HL-60/S4 treated with phorbol 12-myristate 13-acetate at 8.2 ng/mL for 4 days and 3 days (cell line): ENCODE results near the gene CCDC179.

Experiments
- in situ Hi-C: fragments of 300-500 bp; cut with MboI; formaldehyde crosslinking; loops from 2 replicates; pipeline ENCODE4 v1.15.0; 2022; ENCODE audit warnings: low sequenced_read_pairs

Gene CCDC179

GRCh38 chr11:22860241-22860640 lies at the start of gene CCDC179:
Gene CCDC179 (minus strand): TSS chr11:22860474. CDS start chr11:22860421, 53 bp downstream.
- in situ Hi-C loops: no loop called here

GRCh38 chr11:22903782-22904181 lies 43.5 kb upstream of the CCDC179 start:
- in situ Hi-C loops: no loop called here

GRCh38 chr11:22901603-22902002 lies 41.3 kb upstream of the CCDC179 start:
- in situ Hi-C loops: no loop called here

GRCh38 chr11:22900764-22901486 lies 40.7 kb upstream of the CCDC179 start:
- in situ Hi-C loops: no loop called here

GRCh38 chr11:22898036-22898435 lies 37.8 kb upstream of the CCDC179 start:
- in situ Hi-C loops: no loop called here

GRCh38 chr11:22890227-22890626 lies 30.0 kb upstream of the CCDC179 start:
- in situ Hi-C loops: no loop called here

GRCh38 chr11:22884217-22884616 lies 23.9 kb upstream of the CCDC179 start:
- in situ Hi-C loops: no loop called here

- in situ Hi-C loops: no loop called here
Measured at GRCh38 chr11:22879630-22880029, 19.4 kb upstream of the CCDC179 start.

- in situ Hi-C loops: no loop called here
Measured at GRCh38 chr11:22878604-22879003, 18.3 kb upstream of the CCDC179 start.

- in situ Hi-C loops: no loop called here
Measured at GRCh38 chr11:22878039-22878438, 17.8 kb upstream of the CCDC179 start.

- in situ Hi-C loops: no loop called here
Measured at GRCh38 chr11:22875869-22876473, 15.7 kb upstream of the CCDC179 start.

- in situ Hi-C loops: no loop called here
Measured at GRCh38 chr11:22869325-22869724, 9.1 kb upstream of the CCDC179 start.

- in situ Hi-C loops: no loop called here
Measured at GRCh38 chr11:22859756-22860155, 518 bp downstream of the CCDC179 start.

- in situ Hi-C loops: no loop called here
Measured at GRCh38 chr11:22851477-22851876, 8.8 kb downstream of the CCDC179 start.

GRCh38 chr11:22846726-22847125 lies 13.5 kb downstream of the CCDC179 start:
- in situ Hi-C loops: no loop called here

- in situ Hi-C loops: no loop called here
Measured at GRCh38 chr11:22832315-22833015, 27.8 kb downstream of the CCDC179 start.

- in situ Hi-C loops: no loop called here
Measured at GRCh38 chr11:22830082-22830414, 30.2 kb downstream of the CCDC179 start.

GRCh38 chr11:22829231-22830081 lies 30.8 kb downstream of the CCDC179 start, which contains the start of gene SVIP:
Gene SVIP (minus strand): TSS chr11:22829801. CDS start chr11:22829748, 53 bp downstream.
- in situ Hi-C loops: no loop called here

- in situ Hi-C loops: no loop called here
Measured at GRCh38 chr11:22828373-22828772, 31.9 kb downstream of the CCDC179 start.

GRCh38 chr11:22822203-22822602 lies 38.1 kb downstream of the CCDC179 start:
- in situ Hi-C loops: no loop called here

GRCh38 chr11:22809893-22810292 lies 50.4 kb downstream of the CCDC179 start:
- in situ Hi-C loops: no loop called here
